ENCODE data around the gene C22orf23.

DNA sequence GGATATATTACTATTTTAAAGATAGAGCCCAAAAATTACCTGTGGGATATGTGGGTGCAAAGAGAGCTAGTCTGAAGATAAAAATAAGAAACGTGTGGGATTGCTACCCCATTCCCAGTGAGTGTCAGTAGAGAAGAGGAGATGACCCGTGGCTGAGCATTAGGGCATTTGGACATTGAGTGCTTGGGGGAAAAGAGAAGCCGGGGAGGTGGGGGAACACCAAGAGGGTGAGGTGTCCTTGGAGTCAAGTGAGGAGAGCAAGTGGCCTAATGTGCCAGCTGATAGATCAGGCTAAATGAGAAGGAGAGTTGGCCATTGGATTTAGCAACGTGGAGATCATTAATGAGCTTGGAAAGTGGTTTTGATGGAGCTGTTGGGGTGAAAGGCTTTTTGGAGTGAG lies 1.3 kb upstream of the C22orf23 start:
- TF ChIP-seq CTCF (IDR thresholded peaks at IDR 0.05) = no peak
- TF ChIP-seq POLR2A (IDR thresholded peaks at IDR 0.05) = no peak

Measured in ovary (tissue), 3 donors.